SK-N-SH treated with all-trans-retinoic acid at 6 μM for 48 hours (cell line): ENCODE data around the gene IRF7.

Source experiments
- ATAC-seq: fragments of 200-7000 bp; cut with Tn5 transposase; 3 replicates; pipeline ENCODE4 v1.9.1; 2020; ENCODE audit warnings: mild to moderate bottlenecking, moderate library complexity
- ARNTL ChIP-seq: fragments of 450-650 bp; formaldehyde crosslinking; IDR thresholded peaks from 2 replicates; pipeline ENCODE4 v1.5.0; 2020; ENCODE audit warnings: low read depth, mild to moderate bottlenecking, moderate library complexity, borderline replicate concordance
- BACH2 ChIP-seq: fragments of 250-450 bp; sonication (Bioruptor Pico); IDR thresholded peaks from 2 replicates; pipeline ENCODE4 v1.9.0; 2021; ENCODE audit warnings: mild to moderate bottlenecking, borderline replicate concordance
- CREB5 ChIP-seq: fragments of 250-450 bp; sonication (Bioruptor Pico); IDR thresholded peaks from 2 replicates; pipeline ENCODE4 v1.5.1; 2020; ENCODE audit warnings: low read depth, mild to moderate bottlenecking, moderate library complexity
- CSDC2 ChIP-seq: fragments of 250-450 bp; sonication (Bioruptor Pico); IDR thresholded peaks from 2 replicates; pipeline ENCODE4 v1.5.0; 2020; ENCODE audit warnings: mild to moderate bottlenecking, moderate library complexity
- CSRNP3 ChIP-seq: fragments of 250-450 bp; sonication (Bioruptor Pico); IDR thresholded peaks from 2 replicates; pipeline ENCODE4 v1.5.1; 2021; ENCODE audit warnings: mild to moderate bottlenecking, moderate library complexity
- ESRRG ChIP-seq: fragments of 250-450 bp; sonication (Bioruptor Pico); IDR thresholded peaks from 2 replicates; pipeline ENCODE4 v1.6.1; 2021; ENCODE audit warnings: mild to moderate bottlenecking
- GLIS3 ChIP-seq: fragments of 250-450 bp; sonication (Bioruptor Pico); IDR thresholded peaks from 2 replicates; pipeline ENCODE4 v1.5.0; 2020; ENCODE audit warnings: mild to moderate bottlenecking, moderate library complexity
- ISL1 ChIP-seq: fragments of 250-450 bp; sonication (Bioruptor Pico); IDR thresholded peaks from 2 replicates; pipeline ENCODE4 v2.1.2; 2022; ENCODE audit warnings: mild to moderate bottlenecking, moderate library complexity
- OSR1 ChIP-seq: fragments of 250-450 bp; sonication (Bioruptor Pico); IDR thresholded peaks from 2 replicates; pipeline ENCODE4 v1.8.0; 2022; ENCODE audit warnings: moderate library complexity, mild to moderate bottlenecking, inconsistent platforms
- PATZ1 ChIP-seq: fragments of 250-450 bp; sonication (Bioruptor Pico); IDR thresholded peaks from 2 replicates; pipeline ENCODE4 v1.8.0; 2020; ENCODE audit warnings: mild to moderate bottlenecking, moderate library complexity, borderline replicate concordance
- PPARA ChIP-seq: fragments of 250-450 bp; sonication (Bioruptor Pico); IDR thresholded peaks from 2 replicates; pipeline ENCODE4 v1.5.0; 2020; ENCODE audit warnings: mild to moderate bottlenecking, borderline replicate concordance
- RARB ChIP-seq: fragments of 250-450 bp; sonication (Bioruptor Pico); IDR thresholded peaks from 2 replicates; pipeline ENCODE4 v1.8.0; 2021; ENCODE audit warnings: mild to moderate bottlenecking, moderate library complexity
- SNAI2 ChIP-seq: fragments of 250-450 bp; sonication (Bioruptor Pico); IDR thresholded peaks from 2 replicates; pipeline ENCODE4 v1.5.0; 2020; ENCODE audit warnings: mild to moderate bottlenecking, moderate library complexity
- TCF4 ChIP-seq: fragments of 250-450 bp; sonication (Bioruptor Pico); IDR thresholded peaks from 2 replicates; pipeline ENCODE4 v1.8.0; 2021; ENCODE audit warnings: mild to moderate bottlenecking, moderate library complexity, borderline replicate concordance
- TOX ChIP-seq: fragments of 250-450 bp; sonication (Bioruptor Pico); IDR thresholded peaks from 2 replicates; pipeline ENCODE4 v1.8.0; 2021; ENCODE audit warnings: mild to moderate bottlenecking, moderate library complexity, borderline replicate concordance
- TSHZ2 ChIP-seq: fragments of 250-450 bp; sonication (Bioruptor Pico); IDR thresholded peaks from 2 replicates; pipeline ENCODE4 v1.5.0; 2020; ENCODE audit warnings: mild to moderate bottlenecking, moderate library complexity
- ZC3H10 ChIP-seq: fragments of 250-450 bp; sonication (Bioruptor Pico); IDR thresholded peaks from 2 replicates; pipeline ENCODE4 v1.5.1; 2021; ENCODE audit warnings: mild to moderate bottlenecking, moderate library complexity
- ZFP3 ChIP-seq: fragments of 250-450 bp; sonication (Bioruptor Pico); IDR thresholded peaks from 2 replicates; pipeline ENCODE4 v1.5.0; 2020; ENCODE audit warnings: mild to moderate bottlenecking, moderate library complexity
- ZFP30 ChIP-seq: fragments of 450-650 bp; formaldehyde crosslinking; IDR thresholded peaks from 2 replicates; pipeline ENCODE4 v1.5.0; 2022; ENCODE audit warnings: mild to moderate bottlenecking, moderate library complexity
- ZNF565 ChIP-seq: fragments of 450-650 bp; formaldehyde crosslinking; conservative IDR thresholded peaks from 2 replicates; pipeline ENCODE4 v1.5.0; 2020; ENCODE audit warnings: low read depth, mild to moderate bottlenecking, moderate library complexity
- ZNF8 ChIP-seq: fragments of 450-650 bp; formaldehyde crosslinking; IDR thresholded peaks from 2 replicates; pipeline ENCODE4 v1.5.0; 2020; ENCODE audit warnings: mild to moderate bottlenecking, moderate library complexity

IRF7 gene

GRCh38 chr11:637593-638521 is 22.1 kb upstream of the IRF7 start:
- no peak for TF ChIP-seq TOX (CRISPR knock-in tag)
- no peak for TF ChIP-seq ZFP30 (CRISPR knock-in tag)
- no peak for TF ChIP-seq ZNF8 (CRISPR knock-in tag)
- TF ChIP-seq BACH2 (CRISPR knock-in tag) = no peak
- TF ChIP-seq SNAI2 (CRISPR knock-in tag) = no peak
- no peak for TF ChIP-seq ZNF565 (CRISPR knock-in tag)
- no peak for TF ChIP-seq GLIS3
- no peak for TF ChIP-seq PPARA (CRISPR knock-in tag)
- TF ChIP-seq CSRNP3 (CRISPR knock-in tag) = no peak
- TF ChIP-seq, all 23 proteins: peak for 0

GRCh38 chr11:637333-637592 is 21.5 kb upstream of the IRF7 start:
- ATAC-seq = no peak
- TF ChIP-seq SNAI2 (CRISPR knock-in tag) = no peak
- TF ChIP-seq TSHZ2 (CRISPR knock-in tag) = no peak
- TF ChIP-seq TOX (CRISPR knock-in tag) = no peak
- no peak for TF ChIP-seq CSDC2
- TF ChIP-seq ZFP30 (CRISPR knock-in tag) = no peak
- no peak for TF ChIP-seq ZNF8 (CRISPR knock-in tag)
- no peak for TF ChIP-seq GLIS3

More at GRCh38 chr11:637593-638521, 22.1 kb upstream of the IRF7 start:
- no peak for ATAC-seq

- TF ChIP-seq GLIS3 (no peak), ZC3H10 (CRISPR knock-in tag) (no peak), CSDC2 (no peak), ZNF565 (CRISPR knock-in tag) (no peak)
- peak; percentile 32 for ATAC-seq
These were observed 21.0 kb upstream of the IRF7 start, which contains the start of gene DRD4 for GRCh38 chr11:636511-637332. Gene DRD4, plus strand, starts transcription at chr11:637269. Its CDS starts 36 bp downstream, at chr11:637305.

GRCh38 chr11:635945-636510 is 20.3 kb upstream of the IRF7 start:
- no peak for ATAC-seq
- TF ChIP-seq ZNF8 (CRISPR knock-in tag) (no peak), SNAI2 (CRISPR knock-in tag) (no peak), RARB (CRISPR knock-in tag) (no peak), ZFP3 (no peak), ARNTL (no peak), GLIS3 (no peak), ZC3H10 (CRISPR knock-in tag) (no peak), ESRRG (no peak), OSR1 (CRISPR knock-in tag) (no peak)

GRCh38 chr11:630871-631270 is 15.1 kb upstream of the IRF7 start:
- ATAC-seq = no peak
- no peak for TF ChIP-seq ZFP30 (CRISPR knock-in tag)
- no peak for TF ChIP-seq SNAI2 (CRISPR knock-in tag)
- no peak for TF ChIP-seq ZC3H10 (CRISPR knock-in tag)
- no peak for TF ChIP-seq OSR1 (CRISPR knock-in tag)
- no peak for TF ChIP-seq CSRNP3 (CRISPR knock-in tag)
- no peak for TF ChIP-seq PATZ1 (CRISPR knock-in tag)
- no peak for TF ChIP-seq ZFP3
- no peak for TF ChIP-seq BACH2 (CRISPR knock-in tag)
- no peak for TF ChIP-seq TOX (CRISPR knock-in tag)
- TF ChIP-seq ISL1 (CRISPR knock-in tag) = no peak
- TF ChIP-seq CREB5 (CRISPR knock-in tag) = no peak
- no peak for TF ChIP-seq CSDC2
- TF ChIP-seq TCF4 = no peak
- TF ChIP-seq ARNTL = no peak
- TF ChIP-seq PPARA (CRISPR knock-in tag) = no peak
- TF ChIP-seq ZNF8 (CRISPR knock-in tag) = no peak
- no peak for TF ChIP-seq RARB (CRISPR knock-in tag)
